Body of pancreas (tissue), 4 donors: ENCODE data around the gene NBL1.

ENCODE experiments used
- CTCF ChIP-seq, 7 experiments: fragments of 450-650 bp in 4 of 7; fragments of 200-600 bp in 3 of 7; sonication (generic) in 3 of 7; IDR thresholded peaks; one replicate each; pipeline ENCODE4 v1.5.1; 2016 to 2019; ENCODE audit warnings: antibody characterized with exemption in 7 of 7
- POLR2A ChIP-seq, 3 donors: fragments of 450-650 bp; IDR thresholded peaks; one replicate each; pipeline ENCODE4 v1.6.1; 2016; ENCODE audit warnings: antibody characterized with exemption in 3 of 3, mild to moderate bottlenecking in 2 of 3

DNA sequence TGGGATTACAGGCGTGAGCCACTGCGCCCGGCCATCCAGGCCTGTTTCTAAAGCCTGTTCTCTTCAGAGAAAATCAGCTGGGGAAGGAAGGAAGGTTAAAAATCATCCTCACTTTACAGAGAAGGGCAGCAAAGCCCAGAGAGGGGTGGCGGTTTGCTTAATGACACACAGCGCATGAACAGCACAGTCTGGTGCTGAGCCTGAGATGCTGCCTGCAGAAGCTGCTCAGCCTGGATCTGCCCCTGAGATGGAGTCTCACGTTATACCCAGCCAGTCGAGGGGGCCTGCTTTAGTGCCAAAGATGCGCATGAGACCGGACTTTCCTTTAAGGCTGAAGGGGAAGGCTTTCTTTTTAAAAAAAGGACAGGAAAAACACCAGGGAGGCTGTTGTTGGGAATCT is 41.9 kb downstream of the NBL1 start:
- TF ChIP-seq POLR2A (IDR thresholded peaks at IDR 0.05) (no peak), CTCF (IDR thresholded peaks at IDR 0.05) (no peak)
